CD14-positive monocyte (primary cell): ENCODE results near the gene ELOA. TPM values are rescaled to one million over a fixed set of nuclear protein-coding genes. Genes with fewer than 3 reads are reported as not detected.

Source experiments
- DNase-seq, 3 donors: peaks; one replicate each; pipeline ENCODE4 v3.0.0-alpha.2; 2011 to 2022
- H2AFZ ChIP-seq: 2 replicates; pipeline ENCODE4 v1.6.0; 2012; ENCODE audit warnings: mild to moderate bottlenecking, low read depth, low read length, inconsistent platforms; ENCODE audit not compliant: insufficient read depth, poor library complexity, severe bottlenecking
- H3K27ac ChIP-seq, 2 donors: 1 replicate in 1 of 2; 2 replicates in 1 of 2; pipeline ENCODE4 v1.5.1; 2012 to 2013; ENCODE audit warnings: low read length in 2 of 2, control low read depth in 1 of 2, inconsistent platforms in 1 of 2, low read depth in 1 of 2, mild to moderate bottlenecking in 1 of 2
- H3K27me3 ChIP-seq, 2 donors: one replicate each; pipeline versions ENCODE4 v1.6.0 to v1.6.1; 2011 to 2013; ENCODE audit warnings: low read length in 2 of 2; ENCODE audit not compliant: control insufficient read depth in 2 of 2, insufficient read depth in 2 of 2
- H3K36me3 ChIP-seq, 2 donors: replicated peaks in 1 of 2; 1 replicate in 1 of 2; 2 replicates in 1 of 2; pipeline versions ENCODE4 v1.5.1 to v1.6.1; 2012 to 2013; ENCODE audit warnings: low read length in 2 of 2, control low read depth in 1 of 2, inconsistent platforms in 1 of 2, mild to moderate bottlenecking in 1 of 2; ENCODE audit not compliant: insufficient read depth in 2 of 2, control insufficient read depth in 1 of 2
- H3K4me1 ChIP-seq, 2 donors: 1 replicate in 1 of 2; 2 replicates in 1 of 2; pipeline versions ENCODE4 v1.5.1 to v1.6.1; 2012 to 2013; ENCODE audit warnings: low read length in 2 of 2, control low read depth in 1 of 2, inconsistent platforms in 1 of 2, mild to moderate bottlenecking in 1 of 2, moderate library complexity in 1 of 2; ENCODE audit not compliant: insufficient read depth in 2 of 2, control insufficient read depth in 1 of 2
- H3K4me2 ChIP-seq: replicated peaks from 2 replicates; pipeline ENCODE3; 2012; ENCODE audit warnings: low read length, moderate library complexity, mild to moderate bottlenecking; ENCODE audit not compliant: poor library complexity, severe bottlenecking; ENCODE audit errors: extremely low read depth
- H3K4me3 ChIP-seq, 3 experiments: fragments of 200-600 bp in 1 of 3; sonication (generic) in 1 of 3; replicated peaks in 1 of 3; 1 replicate in 2 of 3; 2 replicates in 1 of 3; pipeline ENCODE4 v1.5.1; 2011 to 2013; ENCODE audit warnings: low read length in 3 of 3, mild to moderate bottlenecking in 3 of 3, control low read depth in 2 of 3, low read depth in 2 of 3, inconsistent platforms in 1 of 3, moderate library complexity in 1 of 3
- H3K79me2 ChIP-seq: 2 replicates; pipeline ENCODE4 v1.6.0; 2012; ENCODE audit warnings: mild to moderate bottlenecking, control low read depth, inconsistent platforms, low read length, moderate library complexity; ENCODE audit not compliant: insufficient read depth
- H3K9ac ChIP-seq: 2 replicates; pipeline ENCODE4 v1.6.0; 2017; ENCODE audit warnings: low read length, mild to moderate bottlenecking; ENCODE audit not compliant: insufficient read depth, poor library complexity, severe bottlenecking
- H3K9me3 ChIP-seq, 2 donors: replicated peaks in 1 of 2; 1 replicate in 1 of 2; 2 replicates in 1 of 2; pipeline versions ENCODE4 v1.5.1 to v1.6.1; 2012 to 2013; ENCODE audit warnings: low read length in 2 of 2, control low read depth in 1 of 2; ENCODE audit not compliant: control insufficient read depth in 1 of 2, insufficient read depth in 1 of 2
- H4K20me1 ChIP-seq: 2 replicates; pipeline ENCODE4 v1.6.0; 2012; ENCODE audit warnings: mild to moderate bottlenecking, low read length, control low read depth, moderate library complexity; ENCODE audit not compliant: insufficient read depth
- H3K27ac Mint-ChIP-seq, 7 donors: one replicate each; pipeline ENCODE4 v1.8.0; 2020; ENCODE audit warnings: mild to moderate bottlenecking in 7 of 7, mixed read lengths in 7 of 7, moderate library complexity in 6 of 7, inconsistent platforms in 2 of 7
- H3K27me3 Mint-ChIP-seq, 3 donors: one replicate each; pipeline ENCODE4 v1.8.0; 2021 to 2022; ENCODE audit warnings: low read depth in 3 of 3, mild to moderate bottlenecking in 3 of 3, mixed read lengths in 3 of 3, moderate library complexity in 3 of 3, inconsistent platforms in 1 of 3
- H3K36me3 Mint-ChIP-seq, 2 donors: one replicate each; pipeline ENCODE4 v1.8.0; 2020; ENCODE audit warnings: mixed read lengths in 2 of 2, inconsistent platforms in 1 of 2, mild to moderate bottlenecking in 1 of 2
- H3K4me1 Mint-ChIP-seq: one replicate; pipeline ENCODE4 v1.8.0; 2020; ENCODE audit warnings: mild to moderate bottlenecking, mixed read lengths
- H3K4me3 Mint-ChIP-seq, 2 donors: one replicate each; pipeline ENCODE4 v1.8.0; 2020; ENCODE audit warnings: mild to moderate bottlenecking in 2 of 2, mixed read lengths in 2 of 2, moderate library complexity in 1 of 2
- H3K9me3 Mint-ChIP-seq, 7 donors: one replicate each; pipeline ENCODE4 v1.8.0; 2020 to 2022; ENCODE audit warnings: mixed read lengths in 7 of 7, mild to moderate bottlenecking in 6 of 7, moderate library complexity in 6 of 7, inconsistent platforms in 2 of 7
- CTCF ChIP-seq: fragments of 200-600 bp; IDR thresholded peaks from one replicate; pipeline ENCODE4 v1.8.0; 2022; ENCODE audit warnings: antibody characterized with exemption, mild to moderate bottlenecking
- WGBS: methylation state at CpG from one replicate; pipeline ENCODE4 v1.1.5; 2013; ENCODE audit warnings: missing lambda C conversion rate; ENCODE audit not compliant: insufficient coverage; 5-methylcytosine and 5-hydroxymethylcytosine counted together
- intact Hi-C, 2 donors: fragments of 100-400 bp; cut with micrococcal nuclease; formaldehyde crosslinking; loops; one replicate each; pipeline versions ENCODE4 v1.15.0 to v1.15.1; 2023
- polyA plus RNA-seq, 3 donors: library from polyadenylated mRNA; depleted of rRNA in 1 of 3; unstranded in 2 of 3; stranded (reverse) in 1 of 3; fragments of 300-500 nt in 2 of 3; fragments of >200 nt in 1 of 3; fragmentation: Illumina TruSeq in 2 of 3; gene quantifications; 1 replicate in 2 of 3; 2 replicates in 1 of 3; pipeline ENCODE4 v1.2.3, GENCODE V29; 2012 to 2021

The ELOA gene
- polyA plus RNA-seq, 3 donors = 25.4 to 31.2 (median 28.7) TPM

GRCh38 chr1:23699280-23700179 is 43.7 kb upstream of the ELOA start:
- H3K36me3 Mint-ChIP-seq = peaks cover 70 to 82% of the 10 kb centered on the region in 2 donors
- H4K20me1 ChIP-seq = peaks cover 88% of the 10 kb centered on the region
- no peak overlapping the region for H2AFZ ChIP-seq
- H3K36me3 ChIP-seq = peaks cover 82 to 94% of the 10 kb centered on the region in 2 donors
- peak overlapping the region in 3 of 7 donors; percentile 25 to 63 (median 61) for H3K27ac Mint-ChIP-seq
- H3K27me3 Mint-ChIP-seq = no peaks in the 10 kb centered on the region
- H3K27me3 ChIP-seq = no peaks in the 10 kb centered on the region
- H3K4me1 Mint-ChIP-seq = peaks cover 43% of the 10 kb centered on the region
- intact Hi-C loops = no loop called here
- H3K9me3 ChIP-seq = no peaks in the 10 kb centered on the region
- H3K79me2 ChIP-seq = peaks cover 72% of the 10 kb centered on the region
- 86% methylated on average over 1 of the region's 7 CpGs for WGBS
- no peak overlapping the region for H3K4me3 Mint-ChIP-seq
- H3K4me1 ChIP-seq = peaks cover 8 to 13% of the 10 kb centered on the region in 2 donors
- H3K4me2 ChIP-seq = no peak overlapping the region
- DNase-seq = no peak
- no peak overlapping the region for H3K4me3 ChIP-seq
- no peaks in the 10 kb centered on the region for H3K9me3 Mint-ChIP-seq
- no peak overlapping the region for H3K9ac ChIP-seq
- TF ChIP-seq CTCF = no peak
- H3K27ac ChIP-seq = no peak overlapping the region

GRCh38 chr1:23701310-23701709 is 42.0 kb upstream of the ELOA start:
- H3K4me2 ChIP-seq = no peak overlapping the region
- no peak overlapping the region for H3K4me3 ChIP-seq
- peak overlapping the region in 1 of 2 donors; percentile 45 for H3K27ac ChIP-seq
- peaks cover 73 to 88% of the 10 kb centered on the region in 2 donors for H3K36me3 ChIP-seq
- peaks cover 62% of the 10 kb centered on the region for H3K79me2 ChIP-seq
- intact Hi-C loops = no loop called here
- H3K27me3 Mint-ChIP-seq = peaks cover 0 to 2% (median 0%) of the 10 kb centered on the region in 3 donors
- no peaks in the 10 kb centered on the region for H3K9me3 Mint-ChIP-seq
- WGBS = 94% methylated on average over 2 of the region's 2 CpGs
- peaks cover 71% of the 10 kb centered on the region for H4K20me1 ChIP-seq
- H3K36me3 Mint-ChIP-seq = peaks cover 55 to 67% of the 10 kb centered on the region in 2 donors
- H2AFZ ChIP-seq = no peak overlapping the region
- no peaks in the 10 kb centered on the region for H3K27me3 ChIP-seq
- peaks cover 8 to 13% of the 10 kb centered on the region in 2 donors for H3K4me1 ChIP-seq
- peaks cover 26% of the 10 kb centered on the region for H3K4me1 Mint-ChIP-seq
- TF ChIP-seq CTCF = no peak
- peak overlapping the region; percentile 47 to 88 (median 71) for H3K27ac Mint-ChIP-seq
- H3K9me3 ChIP-seq = no peaks in the 10 kb centered on the region
- no peak overlapping the region for H3K9ac ChIP-seq
- no peak overlapping the region for H3K4me3 Mint-ChIP-seq
- DNase-seq = no peak
